ENCODE measurements around the gene DNAJC30.

- TF ChIP-seq CTCF (IDR thresholded peaks at IDR 0.05) (no peak), EZH2 (IDR thresholded peaks at IDR 0.05; ENCODE audit: borderline replicate concordance, insufficient read depth, low read depth, low read length, poor library complexity, severe bottlenecking) (no peak)
These were observed 49.9 kb downstream of the DNAJC30 start for GRCh38 chr7:73633323-73633722.
